Measurements from ENCODE around the gene MAP4K3.
"Not testable (repeated sequence)": the region's sequence is repeated elsewhere in the genome, so short reads cannot be mapped to it uniquely, and the experiment has no call there.

Gene MAP4K3

DNA sequence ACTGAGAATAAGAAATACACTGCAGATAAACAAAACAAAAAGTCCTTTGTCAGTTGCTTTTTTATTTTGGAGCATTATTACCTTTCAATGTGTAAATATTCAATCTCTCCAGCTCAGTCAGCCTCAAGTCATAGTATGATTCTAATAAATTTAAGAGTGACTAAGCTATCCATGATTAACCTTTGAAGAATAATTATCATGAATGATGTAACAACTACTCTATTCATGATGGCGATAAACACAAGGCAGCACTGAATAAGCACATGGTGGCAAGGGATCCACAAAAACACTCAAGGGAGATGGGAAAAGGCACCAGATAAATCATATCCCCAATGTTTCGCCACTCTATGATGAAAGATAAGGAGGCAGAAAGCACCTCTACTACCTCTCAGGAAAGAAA lies 67.0 kb downstream of the MAP4K3 start:
- no peak overlapping the region for H3K27ac ChIP-seq (ENCODE audit: low read depth, low read length, severe bottlenecking)
- no peak overlapping the region for H3K4me3 ChIP-seq (ENCODE audit: extremely low read depth, insufficient read depth, low read length, poor library complexity, severe bottlenecking)
- no CpG with 5 or more reads among the region's 2 CpGs for WGBS, 2 experiments (ENCODE audit: insufficient coverage in 2 of 2)
- no peaks in the 10 kb centered on the region for H3K4me1 ChIP-seq (ENCODE audit: control insufficient read depth, insufficient read depth, low read length, poor library complexity, severe bottlenecking)
- peaks cover 69% of the 10 kb centered on the region for H3K36me3 ChIP-seq (ENCODE audit: control insufficient read depth, insufficient read depth, low read length)
- H3K9me3 ChIP-seq (ENCODE audit: control insufficient read depth, low read length) = no peaks in the 10 kb centered on the region

- no peak overlapping the region for H3K27ac ChIP-seq (ENCODE audit: low read depth, low read length, severe bottlenecking)
- no peak overlapping the region for H3K4me3 ChIP-seq (ENCODE audit: extremely low read depth, insufficient read depth, low read length, poor library complexity, severe bottlenecking)
- 82 to 100% methylated on average over 2 of the region's 3 CpGs for WGBS, 2 experiments (ENCODE audit: insufficient coverage in 2 of 2)
- H3K4me1 ChIP-seq (ENCODE audit: control insufficient read depth, insufficient read depth, low read length, poor library complexity, severe bottlenecking) = no peaks in the 10 kb centered on the region
- H3K9me3 ChIP-seq (ENCODE audit: control insufficient read depth, low read length) = no peaks in the 10 kb centered on the region
- H3K36me3 ChIP-seq (ENCODE audit: control insufficient read depth, insufficient read depth, low read length) = peaks cover 63% of the 10 kb centered on the region
These were observed 68.2 kb downstream of the MAP4K3 start for GRCh38 chr2:39368846-39369245.

DNA sequence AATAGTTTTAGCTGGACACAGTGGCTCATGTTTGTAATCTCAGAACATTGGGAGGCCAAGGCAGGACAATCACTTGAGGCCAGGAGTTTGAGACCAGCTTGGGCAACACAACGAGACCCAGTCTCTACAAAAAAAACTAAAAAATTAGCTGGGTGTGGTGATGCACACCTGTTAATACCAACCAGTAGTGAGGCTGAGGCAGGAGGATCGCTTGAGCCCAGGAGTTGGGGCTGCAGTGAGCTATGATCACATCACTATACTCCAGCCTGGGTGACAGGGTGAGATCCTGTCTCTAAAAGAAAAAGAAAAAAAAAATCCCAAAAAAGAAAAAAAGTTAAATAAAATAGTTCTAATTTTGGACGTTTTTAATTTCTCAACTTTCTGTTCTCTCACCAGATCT lies 68.7 kb downstream of the MAP4K3 start:
- whole genome bisulfite sequencing, 2 experiments (ENCODE audit: insufficient coverage in 2 of 2) = 80% methylated on average over 1 of the region's 3 CpGs; no CpG with 5 or more reads in 1 of the 2 experiments
- Histone ChIP-seq H3K4me3 (ENCODE audit: extremely low read depth, insufficient read depth, low read length, poor library complexity, severe bottlenecking) (no peak overlapping the region), H3K4me1 (ENCODE audit: control insufficient read depth, insufficient read depth, low read length, poor library complexity, severe bottlenecking) (no peaks in the 10 kb centered on the region), H3K9me3 (ENCODE audit: control insufficient read depth, low read length) (peaks cover 3% of the 10 kb centered on the region), H3K36me3 (ENCODE audit: control insufficient read depth, insufficient read depth, low read length) (peaks cover 60% of the 10 kb centered on the region), H3K27ac (ENCODE audit: low read depth, low read length, severe bottlenecking) (no peak overlapping the region)

DNA sequence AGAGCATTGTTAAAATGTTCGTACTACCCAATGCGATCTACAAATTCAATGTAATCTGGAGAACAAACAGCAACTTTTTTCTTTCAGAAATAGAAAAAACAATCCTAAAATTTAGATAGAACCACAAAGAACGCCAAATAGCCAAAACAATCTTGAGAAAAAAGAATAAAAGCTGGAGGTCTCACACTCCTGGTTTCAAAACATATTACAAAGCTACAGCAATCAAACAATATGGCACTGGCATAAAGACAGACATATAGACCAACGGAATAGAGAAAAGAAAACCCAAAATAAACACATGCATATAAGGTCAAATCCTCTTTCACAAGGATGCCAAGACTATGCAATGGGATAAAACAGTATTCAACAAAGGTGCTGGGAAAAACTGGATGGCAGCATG lies 74.5 kb downstream of the MAP4K3 start:
- Histone ChIP-seq H3K27ac (ENCODE audit: low read depth, low read length, severe bottlenecking) (no peak overlapping the region), H3K4me1 (ENCODE audit: control insufficient read depth, insufficient read depth, low read length, poor library complexity, severe bottlenecking) (no peaks in the 10 kb centered on the region), H3K36me3 (ENCODE audit: control insufficient read depth, insufficient read depth, low read length) (peaks cover 61% of the 10 kb centered on the region), H3K4me3 (ENCODE audit: extremely low read depth, insufficient read depth, low read length, poor library complexity, severe bottlenecking) (no peak overlapping the region), H3K9me3 (ENCODE audit: control insufficient read depth, low read length) (peaks cover 42% of the 10 kb centered on the region)
- WGBS, 2 experiments (ENCODE audit: insufficient coverage in 2 of 2) = 100% methylated on average over 2 of the region's 4 CpGs; no CpG with 5 or more reads in 1 of the 2 experiments

- Histone ChIP-seq H3K4me3 (ENCODE audit: extremely low read depth, insufficient read depth, low read length, poor library complexity, severe bottlenecking) (no peak overlapping the region), H3K9me3 (ENCODE audit: control insufficient read depth, low read length) (peaks cover 42% of the 10 kb centered on the region), H3K27ac (ENCODE audit: low read depth, low read length, severe bottlenecking) (no peak overlapping the region), H3K36me3 (ENCODE audit: control insufficient read depth, insufficient read depth, low read length) (peaks cover 60% of the 10 kb centered on the region), H3K4me1 (ENCODE audit: control insufficient read depth, insufficient read depth, low read length, poor library complexity, severe bottlenecking) (no peaks in the 10 kb centered on the region)
These were observed 75.6 kb downstream of the MAP4K3 start for GRCh38 chr2:39361511-39361910.

- peaks cover 42% of the 10 kb centered on the region for H3K9me3 ChIP-seq (ENCODE audit: control insufficient read depth, low read length)
- H3K27ac ChIP-seq (ENCODE audit: low read depth, low read length, severe bottlenecking); H3K4me1 ChIP-seq (ENCODE audit: control insufficient read depth, insufficient read depth, low read length, poor library complexity, severe bottlenecking); H3K4me3 ChIP-seq (ENCODE audit: extremely low read depth, insufficient read depth, low read length, poor library complexity, severe bottlenecking): not testable (repeated sequence)
- H3K36me3 ChIP-seq (ENCODE audit: control insufficient read depth, insufficient read depth, low read length) = peaks cover 59% of the 10 kb centered on the region
- 94 to 100% methylated on average over 1 of the region's 2 CpGs for WGBS, 2 experiments (ENCODE audit: insufficient coverage in 2 of 2)
These were observed 76.7 kb downstream of the MAP4K3 start for GRCh38 chr2:39360342-39360741.

DNA sequence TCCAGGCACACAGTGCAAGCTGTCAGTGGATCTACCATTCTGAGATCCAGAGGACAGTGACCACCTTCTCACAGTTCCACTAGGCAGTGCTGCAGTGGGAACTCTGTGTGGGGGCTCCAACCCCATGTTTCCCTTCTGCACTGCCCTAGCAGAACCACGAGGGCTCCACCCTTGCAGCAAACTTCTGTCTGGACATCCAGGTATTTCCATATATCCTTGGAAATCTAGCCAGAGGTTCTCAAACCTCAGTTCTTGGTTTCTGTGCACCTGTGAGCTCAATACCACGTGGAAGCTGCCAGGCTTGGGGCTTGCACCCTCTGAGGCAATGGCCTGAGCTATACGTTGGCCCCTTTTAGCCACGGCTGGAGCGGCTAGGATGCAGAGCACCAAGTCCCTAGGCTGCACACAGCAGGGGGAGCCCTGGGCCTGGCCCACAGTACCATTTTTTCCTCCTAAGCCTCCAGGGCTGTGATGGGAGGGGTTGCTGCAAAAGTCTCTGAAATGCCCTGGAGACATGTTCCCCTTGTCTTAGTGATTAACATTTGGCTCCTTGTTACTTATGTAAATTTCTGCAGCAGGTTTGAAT lies 77.5 kb downstream of the MAP4K3 start:
- H3K4me1 ChIP-seq (ENCODE audit: control insufficient read depth, insufficient read depth, low read length, poor library complexity, severe bottlenecking) = no peaks in the 10 kb centered on the region
- 93 to 99% methylated on average over 5 of the region's 5 CpGs for WGBS, 2 experiments (ENCODE audit: insufficient coverage in 2 of 2)
- H3K36me3 ChIP-seq (ENCODE audit: control insufficient read depth, insufficient read depth, low read length) = peaks cover 59% of the 10 kb centered on the region
- H3K9me3 ChIP-seq (ENCODE audit: control insufficient read depth, low read length) = peaks cover 42% of the 10 kb centered on the region
- no peak overlapping the region for H3K4me3 ChIP-seq (ENCODE audit: extremely low read depth, insufficient read depth, low read length, poor library complexity, severe bottlenecking)
- H3K27ac ChIP-seq (ENCODE audit: low read depth, low read length, severe bottlenecking) = no peak overlapping the region

DNA sequence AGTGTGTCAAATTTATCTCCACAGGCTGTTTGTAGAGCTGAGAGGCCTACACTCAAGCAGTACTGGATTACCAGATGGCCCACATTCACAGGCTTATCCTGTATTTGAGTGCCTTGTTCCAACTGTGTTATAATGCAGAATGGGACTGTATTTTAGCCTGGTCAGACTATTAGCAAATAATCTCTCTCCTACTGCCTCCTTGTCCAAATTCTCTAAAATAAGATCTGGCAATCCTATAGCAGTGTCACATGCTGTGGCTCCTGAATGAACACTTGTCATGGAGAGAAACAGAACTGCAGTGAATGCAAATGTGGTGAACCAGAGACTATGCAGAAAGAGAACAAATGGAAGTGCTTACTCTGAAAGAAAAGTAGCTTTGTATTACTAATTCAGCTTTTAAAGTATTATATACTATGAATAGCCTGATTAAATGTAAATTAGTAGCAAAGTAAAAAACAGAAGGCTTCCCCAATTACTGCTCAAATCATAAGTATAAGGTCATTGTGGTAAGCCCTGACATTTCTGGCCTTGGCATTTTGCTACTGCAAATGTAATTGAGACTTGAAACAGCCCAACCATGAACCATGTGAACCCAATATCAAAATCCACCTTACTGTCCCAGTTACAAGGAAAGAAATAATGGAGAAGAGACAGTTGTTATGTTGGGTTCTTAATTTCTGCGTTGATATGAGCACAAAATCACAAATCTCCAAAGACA lies 80.0 kb downstream of the MAP4K3 start:
- H3K36me3 ChIP-seq (ENCODE audit: control insufficient read depth, insufficient read depth, low read length) = peaks cover 56% of the 10 kb centered on the region
- H3K27ac ChIP-seq (ENCODE audit: low read depth, low read length, severe bottlenecking) = no peak overlapping the region
- no CpG with 5 or more reads among the region's 1 CpG for WGBS, 2 experiments (ENCODE audit: insufficient coverage in 2 of 2)
- peaks cover 25% of the 10 kb centered on the region for H3K9me3 ChIP-seq (ENCODE audit: control insufficient read depth, low read length)
- no peaks in the 10 kb centered on the region for H3K4me1 ChIP-seq (ENCODE audit: control insufficient read depth, insufficient read depth, low read length, poor library complexity, severe bottlenecking)
- no peak overlapping the region for H3K4me3 ChIP-seq (ENCODE audit: extremely low read depth, insufficient read depth, low read length, poor library complexity, severe bottlenecking)

- WGBS, 2 experiments (ENCODE audit: insufficient coverage in 2 of 2) = no CpG with 5 or more reads among the region's 3 CpGs
- Histone ChIP-seq H3K9me3 (ENCODE audit: control insufficient read depth, low read length) (no peaks in the 10 kb centered on the region), H3K36me3 (ENCODE audit: control insufficient read depth, insufficient read depth, low read length) (peaks cover 25% of the 10 kb centered on the region), H3K4me1 (ENCODE audit: control insufficient read depth, insufficient read depth, low read length, poor library complexity, severe bottlenecking) (no peaks in the 10 kb centered on the region), H3K4me3 (ENCODE audit: extremely low read depth, insufficient read depth, low read length, poor library complexity, severe bottlenecking) (no peak overlapping the region), H3K27ac (ENCODE audit: low read depth, low read length, severe bottlenecking) (no peak overlapping the region)
These were observed 86.4 kb downstream of the MAP4K3 start for GRCh38 chr2:39350658-39351057.

- peaks cover 16% of the 10 kb centered on the region for H3K36me3 ChIP-seq (ENCODE audit: control insufficient read depth, insufficient read depth, low read length)
- 100% methylated on average over 1 of the region's 3 CpGs; no CpG with 5 or more reads in 1 of the 2 experiments for WGBS, 2 experiments (ENCODE audit: insufficient coverage in 2 of 2)
- H3K4me1 ChIP-seq (ENCODE audit: control insufficient read depth, insufficient read depth, low read length, poor library complexity, severe bottlenecking) = no peaks in the 10 kb centered on the region
- no peaks in the 10 kb centered on the region for H3K9me3 ChIP-seq (ENCODE audit: control insufficient read depth, low read length)
- no peak overlapping the region for H3K27ac ChIP-seq (ENCODE audit: low read depth, low read length, severe bottlenecking)
- H3K4me3 ChIP-seq (ENCODE audit: extremely low read depth, insufficient read depth, low read length, poor library complexity, severe bottlenecking) = no peak overlapping the region
These were observed 98.6 kb downstream of the MAP4K3 start for GRCh38 chr2:39338502-39338901.

GRCh38 chr2:39335930-39336329 lies 101.2 kb downstream of the MAP4K3 start:
- Histone ChIP-seq H3K4me3 (ENCODE audit: extremely low read depth, insufficient read depth, low read length, poor library complexity, severe bottlenecking) (no peak overlapping the region), H3K36me3 (ENCODE audit: control insufficient read depth, insufficient read depth, low read length) (peaks cover 20% of the 10 kb centered on the region), H3K27ac (ENCODE audit: low read depth, low read length, severe bottlenecking) (no peak overlapping the region), H3K4me1 (ENCODE audit: control insufficient read depth, insufficient read depth, low read length, poor library complexity, severe bottlenecking) (no peaks in the 10 kb centered on the region), H3K9me3 (ENCODE audit: control insufficient read depth, low read length) (no peaks in the 10 kb centered on the region)
- WGBS, 2 experiments (ENCODE audit: insufficient coverage in 2 of 2) = 76 to 92% methylated on average over 3 of the region's 3 CpGs

Measured in mesodermal cell (in vitro differentiated cells).